LNCAP (cell line): Measurements from ENCODE around the gene FAXC.
A peak's percentile ranks its signal among the peaks of the same experiment; 100 is the strongest.

Experiments used
- CTCF ChIP-seq: fragments of 450-650 bp; IDR thresholded peaks from 2 replicates; pipeline ENCODE4 v1.5.1; 2017; ENCODE audit warnings: mild to moderate bottlenecking

Gene FAXC

GRCh38 chr6:99338188-99338587, 11.3 kb downstream of the FAXC start:
- TF ChIP-seq CTCF, result no peak

- TF ChIP-seq CTCF, result peak; percentile 75
These were observed 14.8 kb downstream of the FAXC start for GRCh38 chr6:99334526-99335127.

- no peak for TF ChIP-seq CTCF
These were observed 16.4 kb downstream of the FAXC start for GRCh38 chr6:99333068-99333467.

GRCh38 chr6:99331531-99331930, 17.9 kb downstream of the FAXC start:
- no peak for TF ChIP-seq CTCF

GRCh38 chr6:99330159-99330558, 19.3 kb downstream of the FAXC start:
- peak; percentile 88 for TF ChIP-seq CTCF

GRCh38 chr6:99324996-99325395, 24.5 kb downstream of the FAXC start:
- TF ChIP-seq CTCF, result no peak

GRCh38 chr6:99318566-99318965, 30.9 kb downstream of the FAXC start:
- TF ChIP-seq CTCF, result no peak

- no peak for TF ChIP-seq CTCF
These were observed 37.1 kb downstream of the FAXC start for GRCh38 chr6:99312354-99312753.
